ENCODE data around the gene MRPL41. TPM values are rescaled to one million over a fixed set of nuclear protein-coding genes. Genes with fewer than 3 reads are reported as not detected.
A peak's percentile ranks its signal among the peaks of the same experiment; 100 is the strongest.

MRPL41 gene
- total and polyA plus RNA-seq, 2 of the 13 experiments (the other 11 are each of a cell fraction or from before 2014, with no cell fraction given): 20.9 to 54.0 TPM

- TF ChIP-seq EZH2 (conservative IDR thresholded peaks at IDR 0.05; ENCODE audit: low read depth, low read length) (no peak), SMAD3 (CRISPR knock-in tag; IDR thresholded peaks at IDR 0.05) (no peak), ATF3 (CRISPR knock-in tag; IDR thresholded peaks at IDR 0.05) (no peak), ZNF570 (CRISPR knock-in tag; IDR thresholded peaks at IDR 0.05; ENCODE audit: borderline replicate concordance) (no peak), ARID4A (CRISPR knock-in tag; IDR thresholded peaks at IDR 0.05; ENCODE audit: borderline replicate concordance) (peak; percentile 76; the same call in 1 of the 2 replicates), E2F5 (CRISPR knock-in tag; conservative IDR thresholded peaks at IDR 0.05) (no peak), SOX5 (CRISPR knock-in tag; IDR thresholded peaks at IDR 0.05; ENCODE audit: borderline replicate concordance) (peak; percentile 9; the same call in 1 of the 2 replicates), ZNF33B (CRISPR knock-in tag; IDR thresholded peaks at IDR 0.05) (no peak), ETV5 (CRISPR knock-in tag; IDR thresholded peaks at IDR 0.05; ENCODE audit: borderline replicate concordance) (peak; percentile 53), MBNL3 (CRISPR knock-in tag; conservative IDR thresholded peaks at IDR 0.05) (no peak), BCL3 (CRISPR knock-in tag; IDR thresholded peaks at IDR 0.05) (no peak), ZFP36L1 (CRISPR knock-in tag; IDR thresholded peaks at IDR 0.05) (no peak), ZNF124 (CRISPR knock-in tag; IDR thresholded peaks at IDR 0.05) (0 out of 2 replicates have a peak, but pooled peaks have one; percentile 56), FOXO1 (CRISPR knock-in tag; IDR thresholded peaks at IDR 0.05) (no peak), MLLT10 (CRISPR knock-in tag; IDR thresholded peaks at IDR 0.05) (no peak), ARHGAP35 (CRISPR knock-in tag; IDR thresholded peaks at IDR 0.05; ENCODE audit: borderline replicate concordance) (no peak), KAT2B (IDR thresholded peaks at IDR 0.05; ENCODE audit: borderline replicate concordance, low read depth, low read length) (no peak), ZUFSP (CRISPR knock-in tag; IDR thresholded peaks at IDR 0.05; ENCODE audit: borderline replicate concordance) (no peak), HMG20A (CRISPR knock-in tag; IDR thresholded peaks at IDR 0.05; ENCODE audit: borderline replicate concordance) (no peak), ZNF44 (CRISPR knock-in tag; IDR thresholded peaks at IDR 0.05) (no peak), ZBTB3 (CRISPR knock-in tag; IDR thresholded peaks at IDR 0.05; ENCODE audit: borderline replicate concordance, low read depth) (no peak), ZNF24 (IDR thresholded peaks at IDR 0.05) (no peak)
Measured at GRCh38 chr9:137551264-137552021, at the start of gene MRPL41 (continued).

Data from HepG2 (cell line).